EL (cell line): Measurements from ENCODE around the gene SPACA5.
"Not testable (repeated sequence)": the region's sequence is repeated elsewhere in the genome, so short reads cannot be mapped to it uniquely, and the experiment has no call there.

Source experiments
- DNase-seq: peaks from one replicate; pipeline ENCODE4 v3.0.0-alpha.2; 2016

The SPACA5 gene

GRCh38 chrX:48006688-48007087, at the start of gene SPACA5:
SPACA5 (plus strand) TSS chrX:48006988; CDS start chrX:48007803, 815 bp downstream.
- DNase-seq = not testable (repeated sequence)

GRCh38 chrX:47958206-47958605, 48.6 kb upstream of the SPACA5 start:
- DNase-seq = not testable (repeated sequence)

GRCh38 chrX:47958761-47959342, 47.9 kb upstream of the SPACA5 start:
- DNase-seq = peak; percentile 4

- DNase-seq = no peak
Measured at GRCh38 chrX:47960406-47960805, 46.4 kb upstream of the SPACA5 start.

GRCh38 chrX:47961830-47962229, 45.0 kb upstream of the SPACA5 start:
- not testable (repeated sequence) for DNase-seq

GRCh38 chrX:47965526-47965925, 41.3 kb upstream of the SPACA5 start:
- DNase-seq = not testable (repeated sequence)

- no peak for DNase-seq
Measured at GRCh38 chrX:47973235-47973634, 33.6 kb upstream of the SPACA5 start.

- DNase-seq = no peak
Measured at GRCh38 chrX:47976254-47977151, 30.3 kb upstream of the SPACA5 start.

GRCh38 chrX:47991263-47992094, 15.3 kb upstream of the SPACA5 start:
- DNase-seq = peak; percentile 60

- DNase-seq = peak; percentile 32
Measured at GRCh38 chrX:47992095-47992380, 14.8 kb upstream of the SPACA5 start.

- DNase-seq = no peak
Measured at GRCh38 chrX:47992669-47993068, 14.1 kb upstream of the SPACA5 start.

GRCh38 chrX:48001260-48001659, 5.5 kb upstream of the SPACA5 start:
- DNase-seq = peak; percentile 1

GRCh38 chrX:48002319-48002718, 4.5 kb upstream of the SPACA5 start:
- DNase-seq = no peak

- DNase-seq = no peak
Measured at GRCh38 chrX:48002929-48003328, 3.9 kb upstream of the SPACA5 start.

GRCh38 chrX:48003367-48003757, 3.4 kb upstream of the SPACA5 start:
- DNase-seq = peak; percentile 1

GRCh38 chrX:48003758-48004457, 2.9 kb upstream of the SPACA5 start, which contains the start of gene ZNF182:
ZNF182 (minus strand) TSS chrX:48003989; CDS start chrX:48002609, 1,380 bp downstream.
- peak; percentile 88 for DNase-seq

- not testable (repeated sequence) for DNase-seq
Measured at GRCh38 chrX:48009445-48009960, 2.7 kb downstream of the SPACA5 start.

- DNase-seq = not testable (repeated sequence)
Measured at GRCh38 chrX:48016583-48017310, 10.0 kb downstream of the SPACA5 start.

GRCh38 chrX:48019892-48020291, 13.1 kb downstream of the SPACA5 start:
- not testable (repeated sequence) for DNase-seq

- not testable (repeated sequence) for DNase-seq
Measured at GRCh38 chrX:48020472-48020871, 13.7 kb downstream of the SPACA5 start.

GRCh38 chrX:48021026-48021900, 14.5 kb downstream of the SPACA5 start:
- peak; percentile 71 for DNase-seq
